T-helper 2 cell treated with Interferon-gamma antibody and Interleukin-4, amounts not matched to agents 100 ng/mL and 5 ng/mL, for 36 hours (primary cell): ENCODE measurements around the gene BPI. TPM values are rescaled to one million over a fixed set of nuclear protein-coding genes. Genes with fewer than 3 reads are reported as not detected.
"Not testable (repeated sequence)": the region's sequence is repeated elsewhere in the genome, so short reads cannot be mapped to it uniquely, and the experiment has no call there.

ENCODE experiments used
- intact Hi-C: fragments of 100-400 bp; cut with micrococcal nuclease; formaldehyde crosslinking; loops from one replicate; pipeline ENCODE4 v1.15.1; 2023
- total RNA-seq: library from RNA; stranded (reverse); gene quantifications from 2 replicates; pipeline ENCODE4 v1.2.3, GENCODE V29; 2022

Gene BPI
- total RNA-seq, 1 donor from 2014 or later = not detected

DNA sequence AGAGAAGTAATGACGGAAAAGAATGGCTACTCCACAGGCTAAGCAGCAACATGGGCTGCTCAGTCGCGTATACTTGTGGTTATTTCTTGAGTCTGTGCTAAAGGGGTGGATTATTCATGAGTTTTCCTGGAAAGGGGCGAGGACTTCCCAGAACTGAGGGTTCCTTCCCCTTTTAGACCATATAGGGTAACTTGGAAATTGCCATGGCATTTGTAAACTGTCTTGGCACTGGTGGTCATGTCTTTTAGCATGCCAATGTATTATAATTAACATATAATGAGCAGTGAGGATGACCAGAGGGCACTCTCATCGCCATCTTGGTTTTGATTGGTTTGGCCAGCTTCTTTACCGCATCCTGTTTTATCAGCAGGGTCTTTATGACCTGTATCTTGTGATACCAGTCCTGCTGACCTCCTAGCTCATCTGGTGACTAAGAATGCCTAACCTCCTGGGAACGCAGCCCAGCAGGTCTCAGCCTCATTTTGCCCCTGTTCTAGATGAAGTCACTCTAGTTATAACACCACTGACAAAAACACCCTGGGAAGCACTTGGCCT lies 53.8 kb downstream of the BPI start:
- intact Hi-C loops = no loop called here

DNA sequence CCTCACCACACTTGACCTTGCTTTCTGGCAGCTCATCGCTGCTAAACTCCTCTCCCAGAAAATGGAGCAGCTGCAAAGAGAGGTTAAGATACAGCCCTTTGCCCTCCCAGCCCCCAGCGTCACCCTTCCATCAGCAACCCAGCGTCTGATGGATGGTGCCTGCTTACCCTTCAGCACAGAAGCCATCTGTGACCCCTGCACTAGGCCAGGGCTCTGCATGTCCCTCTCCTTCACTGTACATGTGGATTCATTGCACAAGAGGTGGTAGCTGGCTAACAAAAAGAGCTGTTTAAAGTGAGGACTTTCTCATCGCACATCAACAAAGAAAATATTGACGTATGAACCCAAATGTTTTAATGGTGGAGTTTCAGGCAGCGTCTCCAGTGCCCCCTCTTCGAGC lies 54.6 kb downstream of the BPI start:
- intact Hi-C loops = no loop called here

DNA sequence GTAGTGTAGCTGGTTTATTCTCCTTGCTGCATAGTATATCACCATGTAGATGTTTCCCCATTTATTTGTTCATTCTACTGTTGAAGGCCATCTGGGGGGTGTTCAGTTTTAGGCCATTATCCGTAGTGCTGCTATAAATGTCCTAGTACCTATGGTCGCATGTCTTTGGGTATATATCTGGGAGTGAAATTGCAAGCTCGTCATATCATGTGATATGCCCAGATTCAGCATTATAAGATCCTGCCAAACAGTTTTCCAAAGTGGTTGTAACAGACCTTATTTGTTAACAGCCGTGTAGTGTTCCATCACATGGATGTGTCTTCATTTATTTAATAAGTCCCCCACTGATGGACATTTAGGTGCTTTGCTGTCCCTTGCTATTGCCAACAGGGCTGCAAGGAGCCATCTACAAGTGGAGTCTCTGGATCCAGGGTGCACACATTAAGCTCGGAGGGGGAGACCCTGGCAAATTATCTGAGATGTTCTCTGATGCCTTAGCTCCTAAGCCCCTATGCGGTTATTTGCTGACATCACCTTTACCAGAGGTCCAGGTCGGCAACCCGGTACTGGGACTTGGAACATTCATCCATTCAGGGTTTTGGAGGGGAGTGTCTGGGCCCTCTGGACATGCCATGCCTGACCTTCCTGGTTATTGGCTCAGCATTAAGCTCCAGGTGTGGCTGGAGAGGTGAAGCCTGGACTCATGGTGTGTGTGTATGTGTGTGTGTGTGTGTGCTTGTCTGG lies 59.2 kb downstream of the BPI start:
- intact Hi-C loops = no loop called here

DNA sequence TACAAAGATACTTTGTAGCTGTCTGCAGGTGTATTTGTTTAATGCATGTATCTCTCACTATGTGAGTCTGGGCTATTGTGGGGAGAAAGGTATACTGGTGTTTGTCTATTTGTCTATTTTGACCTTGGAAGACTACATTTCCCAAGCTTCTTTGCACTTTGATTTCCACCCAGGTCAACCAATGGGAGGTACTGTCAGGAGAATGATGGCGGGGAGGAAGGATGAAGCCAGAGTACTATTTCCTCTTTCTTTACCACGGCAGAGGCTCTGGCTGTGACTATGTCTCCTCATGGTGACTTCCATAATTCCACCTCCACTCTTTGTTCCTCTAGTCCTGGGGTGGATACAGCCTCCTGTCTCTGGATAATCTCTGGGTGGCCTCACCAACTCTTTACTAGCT lies 65.4 kb downstream of the BPI start:
- intact Hi-C loops = no loop called here

DNA sequence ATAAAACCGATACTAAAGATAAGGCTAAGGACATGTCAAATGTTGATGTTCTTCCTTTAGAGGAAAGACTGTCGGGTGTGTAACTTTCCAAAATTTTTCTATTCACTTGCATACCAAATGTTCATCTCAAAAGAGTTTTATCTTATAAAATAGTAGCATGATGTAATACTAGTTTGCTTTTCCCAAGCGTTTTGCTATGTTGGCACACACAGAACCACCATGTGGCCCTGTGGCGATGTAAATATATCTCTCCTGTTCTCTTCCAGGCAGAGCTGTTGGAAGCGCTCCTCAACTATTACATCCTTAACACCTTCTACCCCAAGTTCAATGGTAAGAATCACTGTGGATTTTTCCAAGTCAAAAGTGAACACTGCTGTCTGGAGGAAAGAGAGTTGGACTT lies 68.8 kb downstream of the BPI start:
- intact Hi-C loops = no loop called here

DNA sequence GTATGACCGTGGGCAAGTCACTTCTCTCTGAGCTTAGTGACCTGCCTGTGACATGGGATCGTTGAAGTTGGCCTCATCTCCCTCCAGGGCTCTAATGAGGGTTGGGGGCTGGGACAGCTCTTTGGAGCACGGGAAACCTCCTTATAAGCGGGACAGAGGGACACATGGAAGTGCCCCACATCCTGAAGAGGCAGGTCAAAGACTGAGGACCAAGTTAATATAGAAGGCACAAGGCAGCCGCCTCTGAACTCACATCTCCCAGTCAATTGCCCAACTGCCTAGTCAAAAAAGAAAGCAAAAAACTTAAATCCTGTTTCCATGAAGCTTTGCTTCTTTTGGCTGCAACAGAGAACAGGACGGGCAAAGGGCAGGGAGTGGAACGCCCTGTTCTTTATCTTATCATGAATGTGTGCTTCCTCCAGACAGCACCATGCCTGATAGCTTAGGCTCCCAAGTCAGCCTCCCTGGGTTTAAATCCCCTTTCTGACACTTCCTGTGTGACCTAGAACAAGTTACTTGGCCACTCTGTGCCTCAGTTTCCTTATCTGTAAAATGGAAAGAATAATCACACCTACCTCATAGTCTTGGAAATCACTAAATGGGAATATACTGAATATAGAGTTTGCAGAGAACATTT lies 69.4 kb downstream of the BPI start:
- intact Hi-C loops = no loop called here

DNA sequence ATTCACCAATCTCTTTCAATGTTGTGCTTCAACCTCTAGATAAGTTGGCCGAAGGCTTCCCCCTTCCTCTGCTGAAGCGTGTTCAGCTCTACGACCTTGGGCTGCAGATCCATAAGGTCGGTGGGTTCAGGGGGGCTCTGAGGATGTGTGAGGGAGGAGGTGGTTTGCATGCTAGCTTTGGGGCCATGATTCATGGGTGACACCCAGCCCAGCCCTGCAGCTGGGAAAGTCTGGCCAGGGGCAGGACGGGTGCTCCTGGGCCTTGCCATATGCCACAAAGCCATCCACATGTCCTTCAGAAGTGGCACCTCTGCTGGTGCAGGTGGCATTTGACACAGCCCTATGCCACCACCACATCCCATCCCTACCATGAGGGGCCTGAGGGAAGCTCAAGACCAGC lies 69.9 kb downstream of the BPI start:
- intact Hi-C loops = no loop called here

DNA sequence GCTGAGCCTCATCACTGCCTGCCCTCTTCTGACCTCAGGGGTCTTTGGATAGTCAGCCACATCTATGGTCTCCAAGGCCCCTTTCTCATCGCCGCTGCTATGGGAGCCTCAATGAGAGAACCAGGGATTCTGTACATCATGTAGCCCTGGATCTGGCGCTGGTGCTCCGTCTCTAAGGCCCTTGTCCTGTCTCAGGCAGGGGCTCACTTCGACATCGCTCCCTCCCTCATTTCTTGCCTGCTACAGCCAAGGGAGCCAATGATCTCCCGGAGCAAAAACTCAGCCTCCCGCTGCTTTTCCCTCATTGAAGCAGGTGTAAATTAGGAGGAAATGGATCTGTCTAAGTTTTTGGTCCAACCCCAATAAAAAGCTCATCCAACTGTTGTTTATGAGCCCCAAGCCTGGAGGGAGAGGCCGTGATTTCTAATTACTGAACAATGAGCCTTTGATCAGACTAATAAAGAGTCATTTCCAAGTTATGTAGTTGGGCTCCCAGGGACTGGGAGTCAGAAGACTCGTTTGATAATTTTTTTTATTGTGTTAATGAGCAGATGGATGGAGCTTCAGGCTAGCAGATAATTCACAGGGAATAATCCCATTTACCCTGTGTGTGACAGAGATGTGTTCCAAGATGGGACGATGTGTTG lies 73.2 kb downstream of the BPI start:
- intact Hi-C loops = no loop called here

DNA sequence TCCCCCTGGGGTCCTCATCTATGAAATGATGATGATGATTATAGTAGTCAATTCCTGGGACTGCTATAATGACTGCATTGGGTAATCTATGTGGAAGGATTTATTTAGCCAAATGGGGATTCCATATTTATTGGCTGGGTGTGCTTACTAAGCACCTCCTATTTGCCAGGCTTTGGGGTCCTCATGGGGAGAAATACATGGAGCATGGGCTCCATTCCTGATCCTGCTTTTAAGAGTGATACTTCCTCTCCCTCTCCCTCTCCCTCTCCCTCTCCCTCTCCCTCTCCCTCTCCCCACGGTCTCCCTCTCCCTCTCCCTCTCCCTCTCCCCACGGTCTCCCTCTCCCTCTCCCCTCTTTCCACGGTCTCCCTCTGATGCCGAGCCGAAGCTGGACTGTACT lies 73.9 kb downstream of the BPI start:
- intact Hi-C loops = not testable (repeated sequence)

DNA sequence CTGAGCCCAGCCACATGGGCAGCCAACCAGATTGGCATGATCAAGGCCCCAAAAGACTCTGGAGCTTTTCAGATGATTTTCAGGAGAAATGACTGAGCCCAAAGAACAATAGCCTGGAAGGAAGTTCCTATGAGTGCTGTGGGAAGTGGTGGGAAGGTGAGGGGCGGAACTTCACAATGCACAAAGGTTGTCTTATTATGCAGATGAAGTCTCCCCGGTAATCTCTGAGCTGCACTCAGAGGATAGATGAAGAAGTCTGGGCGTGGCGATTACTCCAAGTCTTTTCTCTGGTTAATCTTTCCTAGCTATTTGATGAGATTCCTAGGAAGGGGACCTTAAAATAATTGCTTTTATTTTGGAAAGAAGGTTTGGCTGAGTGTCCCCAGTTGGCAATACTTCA lies 79.2 kb downstream of the BPI start:
- intact Hi-C loops = no loop called here

DNA sequence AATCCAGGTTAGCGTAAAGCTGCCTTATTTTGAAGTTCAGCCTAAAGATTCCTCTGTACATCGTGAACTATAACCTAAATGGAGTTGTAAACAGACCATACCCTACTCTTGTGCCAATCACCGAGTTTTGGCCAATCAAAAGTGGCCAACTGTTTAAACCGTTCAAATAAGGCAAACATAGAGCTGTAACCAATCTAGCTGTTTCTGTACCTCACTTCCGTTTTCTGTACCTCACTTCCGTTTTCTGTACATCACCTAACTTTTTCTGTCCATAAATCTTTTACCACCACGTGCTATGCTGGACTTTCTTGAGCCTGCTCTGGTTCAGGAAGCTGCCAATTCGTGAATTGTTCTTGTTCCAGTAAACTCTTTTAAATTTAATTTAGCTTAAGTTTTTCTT lies 82.0 kb downstream of the BPI start:
- intact Hi-C loops = no loop called here

DNA sequence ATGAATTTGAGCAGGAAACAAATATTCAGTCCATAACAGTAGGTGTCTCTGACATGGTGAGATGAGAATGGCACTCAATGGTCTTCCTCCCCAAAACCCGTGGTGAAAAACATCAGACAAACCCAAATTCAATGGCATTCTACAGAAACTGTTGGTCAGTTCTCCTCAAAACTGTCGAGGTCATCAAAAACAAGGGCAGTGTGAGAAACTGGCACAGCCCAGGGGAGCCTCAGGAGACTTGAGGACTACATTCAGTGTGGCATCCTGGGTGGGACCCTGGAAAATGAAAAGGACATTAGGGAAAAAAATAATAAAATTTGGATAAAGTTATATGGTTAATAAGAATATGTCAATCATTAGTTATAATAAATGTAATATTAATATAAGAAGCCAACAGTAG lies 82.9 kb downstream of the BPI start:
- intact Hi-C loops = no loop called here

Other genes with a start within 250 kb of the BPI start
- gene TGM2, start 138.9 kb upstream of the BPI start, total RNA-seq = 0.07 and 0.11 TPM in 2 replicates
- not detected in 2 replicates for gene KIAA1755, start 43.4 kb upstream of the BPI start, total RNA-seq
- not detected in 2 replicates for gene LBP, start 42.3 kb downstream of the BPI start, total RNA-seq
- 48.6 and 50.3 TPM in 2 replicates for gene SNHG17, start 131.2 kb downstream of the BPI start, total RNA-seq
- gene RALGAPB, start 168.7 kb downstream of the BPI start, total RNA-seq = 34.5 TPM in 2 replicates